OCI-LY7 (cell line): ENCODE measurements around the gene TDRD9.

Experiments used
- EZH2phosphoT487 ChIP-seq: fragments of 200-600 bp; sonication (generic); IDR thresholded peaks from 2 replicates; pipeline ENCODE4 v1.6.1; 2018; ENCODE audit warnings: low read depth, borderline replicate concordance, mild to moderate bottlenecking, mixed run types, antibody characterized with exemption, low read length, moderate library complexity, mixed read lengths
- TF ChIP-seq, protein P1 (sequence below): fragments of 200-600 bp; sonication (generic); conservative IDR thresholded peaks from 2 replicates; pipeline ENCODE4 v1.5.1; 2014; ENCODE audit warnings: mild to moderate bottlenecking, antibody characterized with exemption, low read length, moderate library complexity, mixed read lengths

DNA sequence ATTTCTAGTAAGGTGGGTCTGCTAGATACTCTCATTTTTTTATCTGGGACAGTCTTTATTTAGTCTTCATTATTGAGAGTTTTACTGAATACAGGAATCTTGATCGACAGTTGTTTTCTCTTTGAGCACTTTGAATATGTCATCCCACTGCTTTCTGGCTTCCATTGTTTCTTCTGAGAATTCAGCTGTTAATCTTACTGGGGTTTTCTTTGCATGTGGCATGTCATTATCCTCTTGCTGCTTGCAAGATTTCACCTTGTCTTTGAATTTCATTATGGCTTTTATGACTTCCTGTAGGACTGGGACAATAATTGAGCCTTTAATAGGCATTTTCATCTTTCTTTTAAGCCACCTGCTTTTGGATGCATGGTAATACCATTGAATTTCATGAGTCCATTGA is 60.8 kb downstream of the TDRD9 start:
- TF ChIP-seq, protein P1, sequence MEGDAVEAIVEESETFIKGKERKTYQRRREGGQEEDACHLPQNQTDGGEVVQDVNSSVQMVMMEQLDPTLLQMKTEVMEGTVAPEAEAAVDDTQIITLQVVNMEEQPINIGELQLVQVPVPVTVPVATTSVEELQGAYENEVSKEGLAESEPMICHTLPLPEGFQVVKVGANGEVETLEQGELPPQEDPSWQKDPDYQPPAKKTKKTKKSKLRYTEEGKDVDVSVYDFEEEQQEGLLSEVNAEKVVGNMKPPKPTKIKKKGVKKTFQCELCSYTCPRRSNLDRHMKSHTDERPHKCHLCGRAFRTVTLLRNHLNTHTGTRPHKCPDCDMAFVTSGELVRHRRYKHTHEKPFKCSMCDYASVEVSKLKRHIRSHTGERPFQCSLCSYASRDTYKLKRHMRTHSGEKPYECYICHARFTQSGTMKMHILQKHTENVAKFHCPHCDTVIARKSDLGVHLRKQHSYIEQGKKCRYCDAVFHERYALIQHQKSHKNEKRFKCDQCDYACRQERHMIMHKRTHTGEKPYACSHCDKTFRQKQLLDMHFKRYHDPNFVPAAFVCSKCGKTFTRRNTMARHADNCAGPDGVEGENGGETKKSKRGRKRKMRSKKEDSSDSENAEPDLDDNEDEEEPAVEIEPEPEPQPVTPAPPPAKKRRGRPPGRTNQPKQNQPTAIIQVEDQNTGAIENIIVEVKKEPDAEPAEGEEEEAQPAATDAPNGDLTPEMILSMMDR: no peak
- TF ChIP-seq EZH2phosphoT487: no peak
